H1 (cell line): ENCODE data around the gene BLMH. TPM values are rescaled to one million over a fixed set of nuclear protein-coding genes. Genes with fewer than 3 reads are reported as not detected.

ENCODE experiments used
- CTCF ChIA-PET: fragments of 300-600 bp; sonication (Branson Sonifier 250); formaldehyde crosslinking; loops from one replicate; lab custom pipeline; 2021; ENCODE audit not compliant: partially characterized antibody; lab: Charles Lee
- POLR2A ChIA-PET: fragments of 300-600 bp; sonication (Branson Sonifier 250); formaldehyde crosslinking; loops from one replicate; lab custom pipeline; 2021; ENCODE audit warnings: inconsistent platforms; ENCODE audit not compliant: partially characterized antibody; lab: Charles Lee
- DNase-seq, 2 experiments: peaks; one replicate each; pipeline versions ENCODE4 v3.0.0 to v3.0.0-alpha.2; 2010 to 2022; ENCODE audit warnings: low spot score in 2 of 2, low read depth in 1 of 2, mixed read lengths in 1 of 2
- FAIRE-seq: peaks from 2 replicates; lab custom pipeline; 2011; peaks lifted over from hg19 to GRCh38; lab: Jason Lieb, UNC
- H2AFZ ChIP-seq: 2 replicates; pipeline ENCODE4 v1.8.1; 2012; ENCODE audit warnings: low read length, inconsistent platforms
- H2AK5ac ChIP-seq: 2 replicates; pipeline ENCODE4 v1.6.1; 2013; ENCODE audit warnings: low read depth, low read length
- H2BK120ac ChIP-seq: replicated peaks from 2 replicates; pipeline ENCODE3; 2013; ENCODE audit warnings: low read depth, low read length, inconsistent platforms
- H2BK12ac ChIP-seq: 2 replicates; pipeline ENCODE4 v1.6.1; 2013; ENCODE audit warnings: low read depth, low read length
- H2BK15ac ChIP-seq: 2 replicates; pipeline ENCODE4 v1.6.1; 2013; ENCODE audit warnings: low read length
- H2BK20ac ChIP-seq: 2 replicates; pipeline ENCODE4 v1.6.1; 2013; ENCODE audit warnings: low read length
- H2BK5ac ChIP-seq: 2 replicates; pipeline ENCODE4 v1.6.1; 2013; ENCODE audit warnings: low read depth, low read length
- H3K14ac ChIP-seq: 2 replicates; pipeline ENCODE4 v1.6.1; 2013; ENCODE audit warnings: inconsistent platforms; ENCODE audit not compliant: insufficient read length
- H3K18ac ChIP-seq: 2 replicates; pipeline ENCODE4 v1.6.1; 2013; ENCODE audit warnings: low read length; ENCODE audit errors: extremely low read depth
- H3K23ac ChIP-seq: 2 replicates; pipeline ENCODE4 v1.6.1; 2013; ENCODE audit warnings: inconsistent platforms; ENCODE audit not compliant: insufficient read length
- H3K23me2 ChIP-seq: 2 replicates; pipeline ENCODE4 v1.6.1; 2013; ENCODE audit warnings: low read depth, low read length
- H3K27ac ChIP-seq: 2 replicates; pipeline ENCODE4 v1.6.1; 2011; ENCODE audit warnings: low read depth, low read length, inconsistent platforms
- H3K27me3 ChIP-seq, 4 experiments: replicated peaks in 1 of 4; 1 replicate in 1 of 4; 2 replicates in 3 of 4; pipeline versions ENCODE4 v1.6.1 to v1.8.1; 2011 to 2013; ENCODE audit warnings: low read length in 3 of 4, mild to moderate bottlenecking in 3 of 4, inconsistent platforms in 2 of 4, mixed read lengths in 2 of 4, moderate library complexity in 1 of 4; ENCODE audit not compliant: control insufficient read depth in 3 of 4, insufficient read depth in 3 of 4; ENCODE audit errors: extremely low read depth in 1 of 4
- H3K36me3 ChIP-seq, 4 experiments: 2 replicates each; pipeline versions ENCODE4 v1.6.1 to v1.8.1; 2011 to 2013; ENCODE audit warnings: mild to moderate bottlenecking in 4 of 4, low read length in 3 of 4, moderate library complexity in 2 of 4, control low read depth in 1 of 4, inconsistent platforms in 1 of 4; ENCODE audit not compliant: insufficient read depth in 4 of 4, control insufficient read depth in 2 of 4
- H3K4ac ChIP-seq: replicated peaks from 2 replicates; pipeline ENCODE3; 2013; ENCODE audit warnings: low read length, low read depth, mixed read lengths, inconsistent platforms; ENCODE audit not compliant: insufficient read length
- H3K4me1 ChIP-seq, 4 experiments: replicated peaks in 1 of 4; 1 replicate in 1 of 4; 2 replicates in 3 of 4; pipeline versions ENCODE4 v1.6.1 to v1.8.1; 2011 to 2013; ENCODE audit warnings: low read length in 3 of 4, inconsistent platforms in 2 of 4, mixed read lengths in 1 of 4; ENCODE audit not compliant: insufficient read depth in 4 of 4, control insufficient read depth in 3 of 4
- H3K4me2 ChIP-seq, 2 experiments: 2 replicates each; pipeline versions ENCODE4 v1.6.1 to v1.8.1; 2011 to 2013; ENCODE audit warnings: low read depth in 2 of 2, low read length in 2 of 2, control low read depth in 1 of 2, inconsistent platforms in 1 of 2, mild to moderate bottlenecking in 1 of 2; ENCODE audit not compliant: insufficient read depth in 1 of 2
- H3K4me3 ChIP-seq, 4 experiments: fragments of 200-600, 300-600 bp in 1 of 4; sonication (generic), shearing (Covaris generic), sonication (Bioruptor Twin) in 1 of 4; 2 replicates each; pipeline versions ENCODE4 v1.5.1 to v1.8.1; 2011 to 2016; ENCODE audit warnings: low read length in 4 of 4, low read depth in 3 of 4, control low read depth in 2 of 4, inconsistent platforms in 2 of 4, mild to moderate bottlenecking in 2 of 4, mixed read lengths in 1 of 4, moderate library complexity in 1 of 4; ENCODE audit not compliant: insufficient read depth in 2 of 4; ENCODE audit errors: extremely low read depth in 1 of 4
- H3K56ac ChIP-seq: replicated peaks from 2 replicates; pipeline ENCODE3; 2013; ENCODE audit warnings: low read depth, mild to moderate bottlenecking, mixed read lengths, low read length, inconsistent platforms; ENCODE audit not compliant: insufficient read length
- H3K79me1 ChIP-seq: 2 replicates; pipeline ENCODE4 v1.6.1; 2013; ENCODE audit warnings: low read depth, low read length, control low read depth
- H3K79me2 ChIP-seq, 2 experiments: 2 replicates each; pipeline versions ENCODE4 v1.6.1 to v1.8.1; 2012 to 2013; ENCODE audit warnings: low read length in 2 of 2, mild to moderate bottlenecking in 2 of 2, inconsistent platforms in 1 of 2; ENCODE audit not compliant: insufficient read depth in 2 of 2, control insufficient read depth in 1 of 2
- H3K9ac ChIP-seq, 4 experiments: replicated peaks in 1 of 4; 1 replicate in 1 of 4; 2 replicates in 3 of 4; pipeline versions ENCODE4 v1.6.1 to v1.8.1; 2011 to 2013; ENCODE audit warnings: low read depth in 3 of 4, low read length in 3 of 4, control low read depth in 2 of 4, mild to moderate bottlenecking in 2 of 4, moderate library complexity in 2 of 4, inconsistent platforms in 1 of 4; ENCODE audit errors: extremely low read depth in 1 of 4
- H3K9me3 ChIP-seq, 2 experiments: 2 replicates each; pipeline versions ENCODE4 v1.6.1 to v1.8.1; 2012 to 2013; ENCODE audit warnings: mild to moderate bottlenecking in 2 of 2, moderate library complexity in 2 of 2, control low read depth in 1 of 2, inconsistent platforms in 1 of 2, low read depth in 1 of 2, low read length in 1 of 2, mixed read lengths in 1 of 2; ENCODE audit not compliant: insufficient read depth in 2 of 2
- H4K20me1 ChIP-seq, 2 experiments: replicated peaks in 1 of 2; 2 replicates each; pipeline versions ENCODE3 to v1.8.1; 2011 to 2013; ENCODE audit warnings: inconsistent platforms in 2 of 2, low read length in 2 of 2, mild to moderate bottlenecking in 1 of 2; ENCODE audit not compliant: insufficient read depth in 2 of 2, control insufficient read depth in 1 of 2
- H4K5ac ChIP-seq: 2 replicates; pipeline ENCODE4 v1.6.1; 2013; ENCODE audit warnings: low read length, low read depth, mixed read lengths, inconsistent platforms; ENCODE audit not compliant: insufficient read length
- H4K8ac ChIP-seq: 2 replicates; pipeline ENCODE4 v1.8.0; 2013; ENCODE audit warnings: mild to moderate bottlenecking, moderate library complexity, low read length, inconsistent platforms; ENCODE audit not compliant: insufficient read depth; ENCODE audit errors: extremely low read depth
- H4K91ac ChIP-seq: replicated peaks from 2 replicates; pipeline ENCODE3; 2013; ENCODE audit warnings: low read length, mixed read lengths, inconsistent platforms; ENCODE audit not compliant: insufficient read length
- BRCA1 ChIP-seq: IDR thresholded peaks from 2 replicates; pipeline ENCODE4 v1.6.1; 2012; ENCODE audit warnings: low read depth, low read length, improper control_type of control experiment
- CHD2 ChIP-seq: IDR thresholded peaks from 2 replicates; pipeline ENCODE4 v1.6.1; 2012; ENCODE audit warnings: low read length, improper control_type of control experiment
- GTF2F1 ChIP-seq: IDR thresholded peaks from 2 replicates; pipeline ENCODE4 v1.6.1; 2012; ENCODE audit warnings: low read depth, low read length, improper control_type of control experiment, borderline replicate concordance
- WGBS, 2 experiments: shearing (Covaris generic) in 1 of 2; methylation state at CpG; one replicate each; pipeline versions ENCODE4 v1.1.6 to v1.1.7; 2013 to 2015; ENCODE audit warnings: low lambda C conversion rate in 2 of 2, mixed read lengths in 2 of 2, inconsistent platforms in 1 of 2, low coverage in 1 of 2, missing lambda C conversion rate in 1 of 2; ENCODE audit not compliant: insufficient replicate concordance in 2 of 2, insufficient coverage in 1 of 2, insufficient read length in 1 of 2; ENCODE audit errors: extremely low coverage in 1 of 2, missing lambda C conversion rate in 1 of 2; 5-methylcytosine and 5-hydroxymethylcytosine counted together
- polyA plus RNA-seq, 7 experiments: library from polyadenylated mRNA; depleted of rRNA in 3 of 7; stranded (reverse) in 5 of 7; unstranded in 2 of 7; fragments of >200 nt in 5 of 7; fragments of 200-250 nt in 2 of 7; gene quantifications; 1 replicate in 5 of 7; 2 replicates in 1 of 7; 4 replicates in 1 of 7; pipeline versions ENCODE4 v1.2.1 to v1.2.3, GENCODE V29; 2011 to 2013; ENCODE audit warnings: missing spikeins in 2 of 7, mixed read lengths in 2 of 7
- total RNA-seq: library from RNA; stranded (reverse); fragmentation: NEBNext Ultra II Directional; extraction: Animal tissue kit (Norgen Biotek cat#: 25700); gene quantifications from 2 replicates; pipeline ENCODE4 v1.2.1, GENCODE V29; 2021

The BLMH gene
- total and polyA plus RNA-seq, 2 of the 8 experiments (the other 6 are each of a cell fraction or from before 2014, with no cell fraction given): 18.2 to 74.3 TPM

- Histone ChIP-seq H4K20me1 (no peaks in the 10 kb centered on the region), H3K36me3 (no peaks in the 10 kb centered on the region), H3K4me2 (no peak overlapping the region), H3K9me3 (no peaks in the 10 kb centered on the region), H3K23me2 (no peaks in the 10 kb centered on the region), H2AFZ (no peak overlapping the region), H3K4me3 (no peak overlapping the region), H4K5ac (no peak overlapping the region), H3K56ac (no peak overlapping the region), H2BK120ac (no peak overlapping the region), H4K91ac (no peak overlapping the region), H2BK15ac (no peak overlapping the region), H4K8ac (no peak overlapping the region), H3K4me1 (no peaks in the 10 kb centered on the region), H2BK5ac (no peak overlapping the region), H3K4ac (no peak overlapping the region), H3K9ac (no peak overlapping the region), H2AK5ac (no peak overlapping the region), H2BK12ac (no peak overlapping the region), H2BK20ac (no peak overlapping the region), H3K79me2 (no peaks in the 10 kb centered on the region), H3K18ac (no peak overlapping the region), H3K14ac (no peak overlapping the region), H3K27ac (no peak overlapping the region), H3K27me3 (no peaks in the 10 kb centered on the region), H3K79me1 (no peaks in the 10 kb centered on the region), H3K23ac (no peak overlapping the region)
- FAIRE-seq (no peak), DNase-seq (no peak)
- 82% methylated on average over 4 of the region's 4 CpGs; no CpG with 5 or more reads in 1 of the 2 experiments for WGBS, 2 experiments
- ChIA-PET CTCF (interaction anchor here (0.7 to 1.3 kb wide), 2 partner anchors 10 to 822 kb away, joined by 3 read pairs; no protein-coding TSS in a partner anchor), POLR2A (no interaction called here)
- TF ChIP-seq CHD2 (no peak), BRCA1 (no peak), GTF2F1 (no peak)
These were observed 29.6 kb upstream of the BLMH start for GRCh38 chr17:30321314-30321713.
